Esophagus muscularis mucosa (tissue), 4 donors: ENCODE results near the gene MCCD1. TPM values are rescaled to one million over a fixed set of nuclear protein-coding genes. Genes with fewer than 3 reads are reported as not detected.

Experiments
- DNase-seq: peaks from one replicate; pipeline ENCODE4 v3.0.0-alpha.2; 2017; ENCODE audit errors: extremely low spot score
- H3K27ac ChIP-seq, 4 donors: fragments of 200-600 bp; sonication (generic); replicated peaks in 1 of 4; 1 replicate in 3 of 4; 2 replicates in 1 of 4; pipeline ENCODE4 v1.5.1; 2016 to 2019; ENCODE audit warnings: mild to moderate bottlenecking in 1 of 4
- H3K27me3 ChIP-seq, 4 donors: fragments of 200-600 bp; sonication (generic); one replicate each; pipeline versions ENCODE4 v1.5.1 to v1.6.0; 2016 to 2019
- H3K36me3 ChIP-seq, 4 donors: fragments of 200-600 bp; sonication (generic); one replicate each; pipeline ENCODE4 v1.5.1; 2016 to 2019
- H3K4me1 ChIP-seq, 4 donors: fragments of 200-600 bp; sonication (generic); one replicate each; pipeline ENCODE4 v1.5.1; 2016 to 2019
- H3K4me3 ChIP-seq, 4 donors: fragments of 200-600 bp; sonication (generic); 1 replicate in 2 of 4; 2 replicates in 2 of 4; pipeline ENCODE4 v1.5.1; 2016 to 2019; ENCODE audit warnings: mild to moderate bottlenecking in 4 of 4, moderate library complexity in 1 of 4
- H3K9me3 ChIP-seq, 4 donors: fragments of 200-600 bp; sonication (generic); 1 replicate in 3 of 4; 2 replicates in 1 of 4; pipeline ENCODE4 v1.5.1; 2016 to 2019
- EP300 ChIP-seq: sonication (generic); formaldehyde crosslinking; IDR thresholded peaks from one replicate; pipeline ENCODE4 v1.6.1; 2017; ENCODE audit warnings: antibody characterized with exemption
- POLR2A ChIP-seq: fragments of 450-650 bp; IDR thresholded peaks from one replicate; pipeline ENCODE4 v1.6.1; 2017; ENCODE audit warnings: antibody characterized with exemption, moderate library complexity, mild to moderate bottlenecking, low read depth
- POLR2AphosphoS5 ChIP-seq, 2 donors: sonication (generic); formaldehyde crosslinking; IDR thresholded peaks; one replicate each; pipeline ENCODE4 v1.6.1; 2017; ENCODE audit warnings: antibody characterized with exemption in 2 of 2
- WGBS: methylation state at CpG from one replicate; pipeline ENCODE4 v1.1.5; 2018; 5-methylcytosine and 5-hydroxymethylcytosine counted together
- intact Hi-C: fragments of 100-400 bp; cut with DNase I; formaldehyde crosslinking; loops from one replicate; pipeline ENCODE4 v1.15.1; 2023
- small RNA-seq, 3 donors: library from RNA; depleted of rRNA; stranded (forward); fragments of <200 nt; gene quantifications; one replicate each; pipeline ENCODE3, GENCODE V24; 2016
- total RNA-seq, 4 donors: library from RNA; depleted of rRNA; stranded (reverse); fragments of >200 nt; gene quantifications; one replicate each; pipeline versions ENCODE4 v1.1.0 to v1.2.1, GENCODE V29; 2016
- TF ChIP-seq, protein P1 (sequence below), 3 experiments: fragments of 200-600 bp in 2 of 3; fragments of 450-650 bp in 1 of 3; sonication (generic) in 2 of 3; IDR thresholded peaks; one replicate each; pipeline ENCODE4 v1.5.1; 2017 to 2019; ENCODE audit warnings: antibody characterized with exemption in 3 of 3, mild to moderate bottlenecking in 2 of 3, moderate library complexity in 1 of 3

The MCCD1 gene
- total RNA-seq, 4 donors from 2014 or later = not detected

DNA sequence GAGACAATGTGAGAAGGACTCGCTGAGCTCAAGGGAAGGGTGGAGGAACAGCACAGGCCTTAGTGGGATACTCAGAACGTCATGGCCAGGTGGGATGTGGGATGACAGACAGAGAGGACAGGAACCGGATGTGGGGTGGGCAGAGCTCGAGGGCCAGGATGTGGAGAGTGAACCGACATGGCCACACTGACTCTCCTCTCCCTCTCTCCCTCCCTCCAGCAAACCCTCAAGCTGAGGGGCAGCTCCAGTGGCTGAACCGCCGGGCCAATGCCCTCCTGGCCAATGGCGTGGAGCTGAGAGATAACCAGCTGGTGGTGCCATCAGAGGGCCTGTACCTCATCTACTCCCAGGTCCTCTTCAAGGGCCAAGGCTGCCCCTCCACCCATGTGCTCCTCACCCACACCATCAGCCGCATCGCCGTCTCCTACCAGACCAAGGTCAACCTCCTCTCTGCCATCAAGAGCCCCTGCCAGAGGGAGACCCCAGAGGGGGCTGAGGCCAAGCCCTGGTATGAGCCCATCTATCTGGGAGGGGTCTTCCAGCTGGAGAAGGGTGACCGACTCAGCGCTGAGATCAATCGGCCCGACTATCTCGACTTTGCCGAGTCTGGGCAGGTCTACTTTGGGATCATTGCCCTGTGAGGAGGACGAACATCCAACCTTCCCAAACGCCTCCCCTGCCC lies 48.3 kb downstream of the MCCD1 start:
- intact Hi-C loops = no loop called here
- peaks cover 12 to 19% (median 15%) of the 10 kb centered on the region in 4 donors for H3K4me1 ChIP-seq
- TF ChIP-seq POLR2A (no peak), POLR2AphosphoS5 (IDR thresholded peaks at IDR 0.05) (no peak), EP300 (no peak)
- TF ChIP-seq, protein P1, sequence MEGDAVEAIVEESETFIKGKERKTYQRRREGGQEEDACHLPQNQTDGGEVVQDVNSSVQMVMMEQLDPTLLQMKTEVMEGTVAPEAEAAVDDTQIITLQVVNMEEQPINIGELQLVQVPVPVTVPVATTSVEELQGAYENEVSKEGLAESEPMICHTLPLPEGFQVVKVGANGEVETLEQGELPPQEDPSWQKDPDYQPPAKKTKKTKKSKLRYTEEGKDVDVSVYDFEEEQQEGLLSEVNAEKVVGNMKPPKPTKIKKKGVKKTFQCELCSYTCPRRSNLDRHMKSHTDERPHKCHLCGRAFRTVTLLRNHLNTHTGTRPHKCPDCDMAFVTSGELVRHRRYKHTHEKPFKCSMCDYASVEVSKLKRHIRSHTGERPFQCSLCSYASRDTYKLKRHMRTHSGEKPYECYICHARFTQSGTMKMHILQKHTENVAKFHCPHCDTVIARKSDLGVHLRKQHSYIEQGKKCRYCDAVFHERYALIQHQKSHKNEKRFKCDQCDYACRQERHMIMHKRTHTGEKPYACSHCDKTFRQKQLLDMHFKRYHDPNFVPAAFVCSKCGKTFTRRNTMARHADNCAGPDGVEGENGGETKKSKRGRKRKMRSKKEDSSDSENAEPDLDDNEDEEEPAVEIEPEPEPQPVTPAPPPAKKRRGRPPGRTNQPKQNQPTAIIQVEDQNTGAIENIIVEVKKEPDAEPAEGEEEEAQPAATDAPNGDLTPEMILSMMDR (IDR thresholded peaks at IDR 0.05) = no peak
- WGBS = 84% methylated on average over 19 of the region's 19 CpGs
- H3K4me3 ChIP-seq = no peak overlapping the region
- no peaks in the 10 kb centered on the region for H3K36me3 ChIP-seq
- H3K9me3 ChIP-seq = no peaks in the 10 kb centered on the region
- no peak overlapping the region for H3K27ac ChIP-seq
- peaks cover 0 to 13% (median 0%) of the 10 kb centered on the region in 4 donors for H3K27me3 ChIP-seq
- no peak for DNase-seq

DNA sequence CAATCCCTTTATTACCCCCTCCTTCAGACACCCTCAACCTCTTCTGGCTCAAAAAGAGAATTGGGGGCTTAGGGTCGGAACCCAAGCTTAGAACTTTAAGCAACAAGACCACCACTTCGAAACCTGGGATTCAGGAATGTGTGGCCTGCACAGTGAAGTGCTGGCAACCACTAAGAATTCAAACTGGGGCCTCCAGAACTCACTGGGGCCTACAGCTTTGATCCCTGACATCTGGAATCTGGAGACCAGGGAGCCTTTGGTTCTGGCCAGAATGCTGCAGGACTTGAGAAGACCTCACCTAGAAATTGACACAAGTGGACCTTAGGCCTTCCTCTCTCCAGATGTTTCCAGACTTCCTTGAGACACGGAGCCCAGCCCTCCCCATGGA lies 48.8 kb downstream of the MCCD1 start:
- H3K36me3 ChIP-seq = no peaks in the 10 kb centered on the region
- peaks cover 17 to 24% (median 20%) of the 10 kb centered on the region in 4 donors for H3K4me1 ChIP-seq
- no peaks in the 10 kb centered on the region for H3K9me3 ChIP-seq
- TF ChIP-seq POLR2AphosphoS5 (IDR thresholded peaks at IDR 0.05) (no peak), POLR2A (no peak), EP300 (no peak)
- TF ChIP-seq, protein P1 (IDR thresholded peaks at IDR 0.05) = no peak
- no peak for DNase-seq
- no peak overlapping the region for H3K4me3 ChIP-seq
- H3K27me3 ChIP-seq = peaks cover 0 to 7% (median 0%) of the 10 kb centered on the region in 4 donors
- 92% methylated on average over 3 of the region's 3 CpGs for WGBS
- no peak overlapping the region for H3K27ac ChIP-seq
- intact Hi-C loops = no loop called here

DNA sequence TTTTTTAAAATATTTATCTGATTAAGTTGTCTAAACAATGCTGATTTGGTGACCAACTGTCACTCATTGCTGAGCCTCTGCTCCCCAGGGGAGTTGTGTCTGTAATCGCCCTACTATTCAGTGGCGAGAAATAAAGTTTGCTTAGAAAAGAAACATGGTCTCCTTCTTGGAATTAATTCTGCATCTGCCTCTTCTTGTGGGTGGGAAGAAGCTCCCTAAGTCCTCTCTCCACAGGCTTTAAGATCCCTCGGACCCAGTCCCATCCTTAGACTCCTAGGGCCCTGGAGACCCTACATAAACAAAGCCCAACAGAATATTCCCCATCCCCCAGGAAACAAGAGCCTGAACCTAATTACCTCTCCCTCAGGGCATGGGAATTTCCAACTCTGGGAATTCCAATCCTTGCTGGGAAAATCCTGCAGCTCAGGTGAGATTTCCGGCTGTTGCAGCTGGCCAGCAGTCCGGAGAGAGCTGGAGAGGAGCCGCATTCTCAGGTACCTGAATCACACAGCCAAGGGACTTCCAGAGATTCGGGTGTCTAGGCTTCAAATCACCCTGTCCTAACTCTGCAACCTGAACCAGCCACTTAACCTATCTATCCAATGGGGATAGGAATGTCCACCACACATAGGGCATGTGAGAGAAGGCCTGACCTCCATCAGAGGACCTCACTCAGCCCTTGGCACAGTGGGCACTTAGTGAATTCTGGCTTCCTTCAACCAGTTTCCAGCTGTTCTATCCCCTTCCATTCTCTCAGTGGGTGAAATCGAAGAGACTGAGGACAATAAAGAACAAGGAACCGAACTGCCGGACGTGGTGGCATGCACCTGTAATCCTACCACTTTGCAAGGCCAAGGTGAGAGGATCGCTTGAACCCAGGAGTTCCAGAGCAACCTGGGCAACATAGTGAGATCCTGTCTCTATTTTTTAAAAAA lies 49.7 kb downstream of the MCCD1 start:
- peaks cover 17 to 25% (median 22%) of the 10 kb centered on the region in 4 donors for H3K4me1 ChIP-seq
- H3K4me3 ChIP-seq = no peak overlapping the region
- no peaks in the 10 kb centered on the region for H3K36me3 ChIP-seq
- DNase-seq = no peak
- 80% methylated on average over 11 of the region's 12 CpGs for WGBS
- H3K27me3 ChIP-seq = no peaks in the 10 kb centered on the region
- TF ChIP-seq POLR2AphosphoS5 (IDR thresholded peaks at IDR 0.05) (no peak), EP300 (no peak), POLR2A (no peak)
- TF ChIP-seq, protein P1 (IDR thresholded peaks at IDR 0.05) = no peak
- intact Hi-C loops = no loop called here
- no peak overlapping the region for H3K27ac ChIP-seq
- no peaks in the 10 kb centered on the region for H3K9me3 ChIP-seq

DNA sequence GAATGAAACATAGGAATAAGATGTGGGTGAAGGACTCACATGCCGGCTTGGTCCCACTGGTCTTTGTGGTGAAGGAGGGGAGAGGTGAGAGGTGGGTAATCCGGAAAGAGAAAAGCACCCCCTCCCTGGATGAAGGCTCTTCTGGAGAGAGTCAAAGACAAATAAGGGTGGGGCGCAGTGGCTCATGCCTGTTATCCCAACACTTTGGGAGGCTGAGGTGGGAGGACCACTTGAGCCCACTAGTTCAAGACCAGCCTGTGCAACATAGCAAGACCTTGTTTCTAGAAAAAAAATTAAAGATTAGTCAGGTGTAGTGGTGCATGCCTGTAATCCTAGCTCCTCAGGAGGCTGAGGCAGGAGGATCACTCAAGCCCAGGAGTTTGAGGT lies 50.4 kb downstream of the MCCD1 start:
- Histone ChIP-seq H3K9me3 (no peaks in the 10 kb centered on the region), H3K4me1 (peaks cover 17 to 25% (median 22%) of the 10 kb centered on the region in 4 donors), H3K36me3 (no peaks in the 10 kb centered on the region), H3K4me3 (no peak overlapping the region), H3K27me3 (no peaks in the 10 kb centered on the region), H3K27ac (no peak overlapping the region)
- TF ChIP-seq, protein P1 (IDR thresholded peaks at IDR 0.05) = no peak
- TF ChIP-seq EP300 (no peak), POLR2AphosphoS5 (IDR thresholded peaks at IDR 0.05) (no peak), POLR2A (no peak)
- 88% methylated on average over 3 of the region's 3 CpGs for WGBS
- DNase-seq = no peak
- intact Hi-C loops = no loop called here

Small RNAs within 50 kb of the gene (small RNA-seq; reads per million reads assigned to genes)
- 0 reads per million in 3 donors for gene AL663061.1
- 0 reads per million in 3 donors for gene RF00019
- 450 to 693 (median 466) reads per million in 3 donors for gene SNORD117
- gene SNORD84 = 0 reads per million in 3 donors

Other genes with a start within 250 kb of the MCCD1 start
- gene HLA-B, start 171.8 kb upstream of the MCCD1 start, total RNA-seq = 100 to 1,000 TPM; 336 to 628 (median 502) TPM
- 10 to 100 TPM; 18.9 to 35.4 (median 22.3) TPM for gene MICA, start 125.4 kb upstream of the MCCD1 start, total RNA-seq
- 1 to 10 TPM in 2 of 4 donors, under 1 TPM in 2; 0.46 to 2.9 (median 1.7) TPM for gene MICB, start 30.8 kb upstream of the MCCD1 start, total RNA-seq
- 100 to 1,000 TPM; 186 to 257 (median 213) TPM for gene DDX39B, start 13.0 kb downstream of the MCCD1 start, total RNA-seq
- 1 to 10 TPM; 2.0 to 5.0 (median 2.2) TPM for gene ATP6V1G2, start 17.6 kb downstream of the MCCD1 start, total RNA-seq
- gene NFKBIL1, start 18.6 kb downstream of the MCCD1 start, total RNA-seq = 10 to 100 TPM; 24.4 to 42.6 (median 29.6) TPM
- gene LTA, start 43.3 kb downstream of the MCCD1 start, total RNA-seq = not detected
- 1 to 10 TPM in 1 of 4 donors, under 1 TPM in 1, not detected in 2; 0.17 to 1.5 TPM for gene TNF, start 46.6 kb downstream of the MCCD1 start, total RNA-seq
- 1 to 10 TPM in 1 of 4 donors, under 1 TPM in 1, not detected in 2; 0.57 to 1.5 TPM for gene LTB, start 53.5 kb downstream of the MCCD1 start, total RNA-seq
- gene LST1, start 57.3 kb downstream of the MCCD1 start, total RNA-seq = 1 to 10 TPM; 1.9 to 9.3 (median 6.8) TPM
- gene NCR3, start 64.0 kb downstream of the MCCD1 start, total RNA-seq = not detected
- gene AIF1, start 86.3 kb downstream of the MCCD1 start, total RNA-seq = 10 to 100 TPM in 3 of 4 donors, 1 to 10 TPM in 1; 9.4 to 41.9 (median 14.4) TPM
- gene PRRC2A, start 91.8 kb downstream of the MCCD1 start, total RNA-seq = 100 to 1,000 TPM in 2 of 4 donors, 10 to 100 TPM in 2; 68.8 to 138 (median 89.2) TPM
- gene BAG6, start 123.7 kb downstream of the MCCD1 start, total RNA-seq = 100 to 1,000 TPM; 173 to 283 (median 217) TPM
- gene APOM, start 126.9 kb downstream of the MCCD1 start, total RNA-seq = 1 to 10 TPM; 1.5 to 3.3 (median 2.0) TPM
- 10 to 100 TPM; 24.5 to 39.6 (median 34.0) TPM for gene C6orf47, start 131.8 kb downstream of the MCCD1 start, total RNA-seq
- gene GPANK1, start 136.0 kb downstream of the MCCD1 start, total RNA-seq = 10 to 100 TPM; 15.8 to 21.0 (median 19.4) TPM
- 100 to 1,000 TPM; 132 to 188 (median 153) TPM for gene CSNK2B, start 137.1 kb downstream of the MCCD1 start, total RNA-seq
- gene LY6G5B, start 141.0 kb downstream of the MCCD1 start, total RNA-seq = 1 to 10 TPM; 2.9 to 4.0 (median 3.2) TPM
- 1 to 10 TPM in 2 of 4 donors, not detected in 2; 2.0 to 2.9 TPM for gene LY6G5C, start 152.1 kb downstream of the MCCD1 start, total RNA-seq
- 10 to 100 TPM; 44.9 to 57.9 (median 52.8) TPM for gene ABHD16A, start 174.4 kb downstream of the MCCD1 start, total RNA-seq
- not detected for gene LY6G6F, start 177.9 kb downstream of the MCCD1 start, total RNA-seq
- not detected for gene LY6G6D, start 186.4 kb downstream of the MCCD1 start, total RNA-seq
- gene LY6G6C, start 192.8 kb downstream of the MCCD1 start, total RNA-seq = not detected
- gene MPIG6B, start 194.4 kb downstream of the MCCD1 start, total RNA-seq = not detected
- 100 to 1,000 TPM in 2 of 4 donors, 10 to 100 TPM in 2; 78.1 to 119 (median 100) TPM for gene DDAH2, start 200.3 kb downstream of the MCCD1 start, total RNA-seq
- 100 to 1,000 TPM; 208 to 379 (median 290) TPM for gene CLIC1, start 207.6 kb downstream of the MCCD1 start, total RNA-seq
- gene MSH5, start 211.0 kb downstream of the MCCD1 start, total RNA-seq = 1 to 10 TPM; 4.0 to 6.4 (median 4.5) TPM
- gene SAPCD1, start 233.7 kb downstream of the MCCD1 start, total RNA-seq = under 1 TPM in 1 of 4 donors, not detected in 3; 0.83 TPM
- under 1 TPM in 3 of 4 donors, not detected in 1; 0.40 to 0.50 (median 0.45) TPM for gene VWA7, start 248.4 kb downstream of the MCCD1 start, total RNA-seq